A673 (cell line): Measurements from ENCODE around the gene CACNA1A.

Source experiments
- CTCF ChIP-seq: fragments of 300-800, 200-600 bp; sonication (generic); conservative IDR thresholded peaks from 2 replicates; pipeline ENCODE4 v1.5.1; 2017; ENCODE audit warnings: low read depth, mild to moderate bottlenecking, antibody characterized with exemption, low read length, moderate library complexity, mixed read lengths
- EZH2 ChIP-seq: fragments of 200-600 bp; sonication (generic); IDR thresholded peaks from 2 replicates; pipeline ENCODE4 v1.6.1; 2017; ENCODE audit warnings: borderline replicate concordance, low read depth, mild to moderate bottlenecking, mixed read lengths, antibody characterized with exemption, low read length; ENCODE audit not compliant: poor library complexity, severe bottlenecking

- TF ChIP-seq CTCF (no peak), EZH2 (no peak)
These were observed 223.7 kb downstream of the CACNA1A start for GRCh38 chr19:13282486-13283065.
